Loucy (cell line): Measurements from ENCODE around the gene UNC5B.
A peak's percentile ranks its signal among the peaks of the same experiment; 100 is the strongest.
"Not testable (repeated sequence)": the region's sequence is repeated elsewhere in the genome, so short reads cannot be mapped to it uniquely, and the experiment has no call there.

Source experiments
- H2AFZ ChIP-seq: fragments of 200-600 bp; sonication (generic); 2 replicates; pipeline ENCODE4 v1.6.0; 2016; ENCODE audit warnings: antibody characterized with exemption, mild to moderate bottlenecking, low read length, moderate library complexity
- H3F3A ChIP-seq: fragments of 200-600 bp; 2 replicates; pipeline ENCODE4 v1.6.0; 2016; ENCODE audit warnings: antibody characterized with exemption, low read depth, mild to moderate bottlenecking
- H3K27me3 ChIP-seq: fragments of 200-600 bp; sonication (generic); 2 replicates; pipeline ENCODE4 v1.6.1; 2014; ENCODE audit warnings: low read length, mild to moderate bottlenecking; ENCODE audit not compliant: insufficient read depth, poor library complexity, severe bottlenecking
- H3K36me3 ChIP-seq: fragments of 200-600 bp; sonication (generic); 2 replicates; pipeline ENCODE4 v1.6.1; 2016; ENCODE audit warnings: low read length; ENCODE audit not compliant: insufficient read depth
- H3K4me1 ChIP-seq: fragments of 200-600 bp; sonication (generic); 2 replicates; pipeline ENCODE4 v1.5.1; 2014; ENCODE audit warnings: low read length, mild to moderate bottlenecking; ENCODE audit not compliant: insufficient read depth, poor library complexity, severe bottlenecking
- H3K4me2 ChIP-seq: fragments of 200-600 bp; sonication (generic); 2 replicates; pipeline ENCODE4 v1.6.0; 2014; ENCODE audit warnings: antibody characterized with exemption, low read length, low read depth, mild to moderate bottlenecking; ENCODE audit not compliant: poor library complexity, severe bottlenecking
- H3K4me3 ChIP-seq: fragments of 200-600 bp; sonication (generic); 2 replicates; pipeline ENCODE4 v1.5.1; 2014; ENCODE audit warnings: low read length, mild to moderate bottlenecking, mixed read lengths; ENCODE audit not compliant: poor library complexity, severe bottlenecking
- H3K79me2 ChIP-seq: fragments of 200-600 bp; sonication (generic); 2 replicates; pipeline ENCODE4 v1.6.1; 2014; ENCODE audit warnings: low read length; ENCODE audit not compliant: insufficient read depth
- H3K9ac ChIP-seq: fragments of 200-600 bp; sonication (generic); 2 replicates; pipeline ENCODE4 v1.6.0; 2014; ENCODE audit warnings: mild to moderate bottlenecking, low read depth, low read length, moderate library complexity; ENCODE audit not compliant: poor library complexity, severe bottlenecking
- H3K9me2 ChIP-seq: fragments of 200-600 bp; sonication (generic); replicated peaks from 2 replicates; pipeline ENCODE4 v1.6.1; 2016; ENCODE audit warnings: low read depth, low read length, mixed read lengths
- H3K9me3 ChIP-seq: fragments of 200-600 bp; sonication (generic); 2 replicates; pipeline ENCODE4 v1.6.1; 2014; ENCODE audit warnings: mild to moderate bottlenecking, antibody characterized with exemption, low read length, low read depth; ENCODE audit not compliant: insufficient read depth
- H4K20me1 ChIP-seq: fragments of 200-600 bp; sonication (generic); 2 replicates; pipeline ENCODE4 v1.6.0; 2014; ENCODE audit warnings: antibody characterized with exemption, low read length, mild to moderate bottlenecking; ENCODE audit not compliant: insufficient read depth, poor library complexity, severe bottlenecking
- CTCF ChIP-seq: fragments of 200-600 bp; sonication (generic); conservative IDR thresholded peaks from 2 replicates; pipeline ENCODE4 v1.5.1; 2014; ENCODE audit warnings: mild to moderate bottlenecking, antibody characterized with exemption, low read length
- EZH2phosphoT487 ChIP-seq: fragments of 200-600 bp; IDR thresholded peaks from 2 replicates; pipeline ENCODE4 v1.6.1; 2018; ENCODE audit warnings: antibody characterized with exemption, mild to moderate bottlenecking, moderate library complexity, borderline replicate concordance

UNC5B gene

GRCh38 chr10:71270301-71271220 lies 58.2 kb downstream of the UNC5B start:
- Histone ChIP-seq H3K9ac (no peak overlapping the region), H3K4me2 (no peak overlapping the region)

GRCh38 chr10:71271662-71272055 lies 59.3 kb downstream of the UNC5B start:
- no peak overlapping the region for H3K4me3 ChIP-seq
- H3K9me2 ChIP-seq = no peaks in the 10 kb centered on the region
- no peaks in the 10 kb centered on the region for H3K36me3 ChIP-seq
- H4K20me1 ChIP-seq = no peaks in the 10 kb centered on the region
- no peaks in the 10 kb centered on the region for H3F3A ChIP-seq
- no peaks in the 10 kb centered on the region for H3K79me2 ChIP-seq
- peak overlapping the region; percentile 7 for H3K4me2 ChIP-seq
- no peaks in the 10 kb centered on the region for H3K27me3 ChIP-seq
- H3K4me1 ChIP-seq = peaks cover 7% of the 10 kb centered on the region
- H3K9ac ChIP-seq = no peak overlapping the region
- no peaks in the 10 kb centered on the region for H3K9me3 ChIP-seq
- H2AFZ ChIP-seq = peak overlapping the region; percentile 16; the same call in 1 of the 2 replicates
- TF ChIP-seq EZH2phosphoT487 (no peak), CTCF (no peak)

More at GRCh38 chr10:71270301-71271220, 58.2 kb downstream of the UNC5B start:
- Histone ChIP-seq H3K4me3 (no peak overlapping the region), H3K9me3 (no peaks in the 10 kb centered on the region), H3K27me3 (no peaks in the 10 kb centered on the region), H3K79me2 (no peaks in the 10 kb centered on the region), H3K4me1 (peaks cover 7% of the 10 kb centered on the region), H3K36me3 (no peaks in the 10 kb centered on the region), H2AFZ (no peak overlapping the region), H4K20me1 (no peaks in the 10 kb centered on the region), H3F3A (no peaks in the 10 kb centered on the region), H3K9me2 (no peaks in the 10 kb centered on the region)
- no peak for TF ChIP-seq EZH2phosphoT487
- peak; percentile 70 for TF ChIP-seq CTCF

GRCh38 chr10:71272056-71272771 lies 59.8 kb downstream of the UNC5B start:
- Histone ChIP-seq H2AFZ (no peak overlapping the region), H4K20me1 (no peaks in the 10 kb centered on the region), H3K9ac (no peak overlapping the region), H3K9me3 (no peaks in the 10 kb centered on the region), H3K4me1 (peaks cover 7% of the 10 kb centered on the region), H3F3A (no peaks in the 10 kb centered on the region), H3K4me2 (no peak overlapping the region), H3K4me3 (no peak overlapping the region), H3K79me2 (no peaks in the 10 kb centered on the region), H3K36me3 (no peaks in the 10 kb centered on the region), H3K27me3 (no peaks in the 10 kb centered on the region), H3K9me2 (no peaks in the 10 kb centered on the region)
- TF ChIP-seq CTCF = no peak
- TF ChIP-seq EZH2phosphoT487 = no peak

- H3K36me3 ChIP-seq, H3K27me3 ChIP-seq, H3K9me2 ChIP-seq, H3K4me1 ChIP-seq, H3K9ac ChIP-seq, H3F3A ChIP-seq, H3K79me2 ChIP-seq, H3K9me3 ChIP-seq, H3K4me3 ChIP-seq, H4K20me1 ChIP-seq, H3K4me2 ChIP-seq, H2AFZ ChIP-seq: not testable (repeated sequence)
Observed at GRCh38 chr10:71272974-71273373, 60.6 kb downstream of the UNC5B start.
